Skeletal muscle satellite cell (primary cell): ENCODE results near the gene STAG1.
"Not testable (repeated sequence)": the region's sequence is repeated elsewhere in the genome, so short reads cannot be mapped to it uniquely, and the experiment has no call there.

Source experiments
- H3K27me3 ChIP-seq: 2 replicates; pipeline ENCODE4 v1.7.0; 2013; ENCODE audit warnings: low read length; ENCODE audit not compliant: control insufficient read depth, insufficient read depth
- H3K36me3 ChIP-seq: 2 replicates; pipeline ENCODE4 v1.7.0; 2013; ENCODE audit warnings: mild to moderate bottlenecking, control low read depth, low read length; ENCODE audit not compliant: insufficient read depth
- H3K4me1 ChIP-seq: 2 replicates; pipeline ENCODE4 v1.7.0; 2013; ENCODE audit warnings: low read length; ENCODE audit not compliant: control insufficient read depth, insufficient read depth
- H3K4me2 ChIP-seq: 2 replicates; pipeline ENCODE4 v1.7.0; 2013; ENCODE audit warnings: mild to moderate bottlenecking, low read length
- H3K4me3 ChIP-seq: 2 replicates; pipeline ENCODE4 v1.7.0; 2013; ENCODE audit warnings: low read length
- H3K9ac ChIP-seq: 2 replicates; pipeline ENCODE4 v1.7.0; 2013; ENCODE audit warnings: mild to moderate bottlenecking, low read depth, low read length, moderate library complexity
- H3K9me3 ChIP-seq: replicated peaks from 2 replicates; pipeline ENCODE4 v1.7.0; 2013; ENCODE audit warnings: mild to moderate bottlenecking, control low read depth, low read length

The STAG1 gene

GRCh38 chr3:136667081-136667480 is 85.1 kb downstream of the STAG1 start:
- H3K36me3 ChIP-seq = no peaks in the 10 kb centered on the region

GRCh38 chr3:136666301-136666700 is 85.9 kb downstream of the STAG1 start:
- not testable (repeated sequence) for H3K4me2 ChIP-seq, H3K9ac ChIP-seq, H3K27me3 ChIP-seq, H3K4me1 ChIP-seq, H3K36me3 ChIP-seq, H3K9me3 ChIP-seq, H3K4me3 ChIP-seq

More at GRCh38 chr3:136667081-136667480, 85.1 kb downstream of the STAG1 start:
- Histone ChIP-seq H3K9ac (no peak overlapping the region), H3K9me3 (no peaks in the 10 kb centered on the region), H3K4me3 (no peak overlapping the region), H3K27me3 (no peaks in the 10 kb centered on the region), H3K4me2 (no peak overlapping the region), H3K4me1 (peaks cover 9% of the 10 kb centered on the region)

GRCh38 chr3:136664771-136665170 is 87.4 kb downstream of the STAG1 start:
- peaks cover 3% of the 10 kb centered on the region for H3K4me1 ChIP-seq
- H3K9me3 ChIP-seq = no peaks in the 10 kb centered on the region
- H3K36me3 ChIP-seq = no peaks in the 10 kb centered on the region
- no peak overlapping the region for H3K9ac ChIP-seq
- H3K4me2 ChIP-seq = no peak overlapping the region
- no peak overlapping the region for H3K4me3 ChIP-seq
- no peaks in the 10 kb centered on the region for H3K27me3 ChIP-seq

GRCh38 chr3:136661282-136661681 is 90.9 kb downstream of the STAG1 start:
- no peak overlapping the region for H3K4me3 ChIP-seq
- H3K36me3 ChIP-seq = no peaks in the 10 kb centered on the region
- no peak overlapping the region for H3K4me2 ChIP-seq
- no peak overlapping the region for H3K9ac ChIP-seq
- H3K27me3 ChIP-seq = no peaks in the 10 kb centered on the region
- no peaks in the 10 kb centered on the region for H3K4me1 ChIP-seq
- no peaks in the 10 kb centered on the region for H3K9me3 ChIP-seq

- no peaks in the 10 kb centered on the region for H3K36me3 ChIP-seq
- no peak overlapping the region for H3K9ac ChIP-seq
- no peaks in the 10 kb centered on the region for H3K4me1 ChIP-seq
Measured at GRCh38 chr3:136658946-136659682, 93.1 kb downstream of the STAG1 start.

GRCh38 chr3:136657526-136657925 is 94.7 kb downstream of the STAG1 start:
- Histone ChIP-seq H3K36me3 (no peaks in the 10 kb centered on the region), H3K9me3 (peaks cover 6% of the 10 kb centered on the region), H3K27me3 (no peaks in the 10 kb centered on the region), H3K4me2 (no peak overlapping the region), H3K4me1 (no peaks in the 10 kb centered on the region), H3K4me3 (no peak overlapping the region), H3K9ac (no peak overlapping the region)

More at GRCh38 chr3:136658946-136659682, 93.1 kb downstream of the STAG1 start:
- H3K27me3 ChIP-seq = no peaks in the 10 kb centered on the region
- peaks cover 3% of the 10 kb centered on the region for H3K9me3 ChIP-seq
- H3K4me3 ChIP-seq = no peak overlapping the region
- H3K4me2 ChIP-seq = peak overlapping the region; percentile 4

GRCh38 chr3:136653628-136654027 is 98.5 kb downstream of the STAG1 start:
- Histone ChIP-seq H3K4me2 (no peak overlapping the region), H3K4me1 (no peaks in the 10 kb centered on the region), H3K4me3 (no peak overlapping the region), H3K9me3 (peaks cover 6% of the 10 kb centered on the region), H3K27me3 (no peaks in the 10 kb centered on the region), H3K36me3 (no peaks in the 10 kb centered on the region), H3K9ac (no peak overlapping the region)

GRCh38 chr3:136651581-136651980 is 100.6 kb downstream of the STAG1 start:
- H3K4me2 ChIP-seq = no peak overlapping the region
- H3K4me3 ChIP-seq = no peak overlapping the region
- H3K9ac ChIP-seq = no peak overlapping the region
- no peaks in the 10 kb centered on the region for H3K36me3 ChIP-seq
- no peaks in the 10 kb centered on the region for H3K4me1 ChIP-seq
- no peaks in the 10 kb centered on the region for H3K27me3 ChIP-seq
- H3K9me3 ChIP-seq = peaks cover 6% of the 10 kb centered on the region

- peaks cover 6% of the 10 kb centered on the region for H3K9me3 ChIP-seq
Measured at GRCh38 chr3:136650461-136650860, 101.7 kb downstream of the STAG1 start.

GRCh38 chr3:136645915-136646314 is 106.3 kb downstream of the STAG1 start:
- Histone ChIP-seq H3K4me2 (no peak overlapping the region), H3K27me3 (no peaks in the 10 kb centered on the region), H3K4me1 (no peaks in the 10 kb centered on the region), H3K36me3 (no peaks in the 10 kb centered on the region), H3K9ac (no peak overlapping the region), H3K9me3 (no peaks in the 10 kb centered on the region), H3K4me3 (no peak overlapping the region)

More at GRCh38 chr3:136650461-136650860, 101.7 kb downstream of the STAG1 start:
- H3K4me2 ChIP-seq = no peak overlapping the region
- no peak overlapping the region for H3K9ac ChIP-seq
- no peaks in the 10 kb centered on the region for H3K4me1 ChIP-seq
- no peaks in the 10 kb centered on the region for H3K36me3 ChIP-seq
- H3K4me3 ChIP-seq = no peak overlapping the region
- H3K27me3 ChIP-seq = no peaks in the 10 kb centered on the region

GRCh38 chr3:136644212-136644611 is 108.0 kb downstream of the STAG1 start:
- Histone ChIP-seq H3K4me3 (no peak overlapping the region), H3K9ac (no peak overlapping the region), H3K27me3 (no peaks in the 10 kb centered on the region), H3K9me3 (no peaks in the 10 kb centered on the region), H3K36me3 (no peaks in the 10 kb centered on the region), H3K4me2 (no peak overlapping the region), H3K4me1 (peaks cover 7% of the 10 kb centered on the region)

GRCh38 chr3:136643380-136643779 is 108.8 kb downstream of the STAG1 start:
- H3K9ac ChIP-seq, H3K4me3 ChIP-seq, H3K9me3 ChIP-seq, H3K27me3 ChIP-seq, H3K4me2 ChIP-seq, H3K36me3 ChIP-seq: not testable (repeated sequence)
- H3K4me1 ChIP-seq = peaks cover 11% of the 10 kb centered on the region
